Measurements from ENCODE around the gene HTR3D. TPM values are rescaled to one million over a fixed set of nuclear protein-coding genes. Genes with fewer than 3 reads are reported as not detected.

The HTR3D gene
- total and polyA plus RNA-seq, 2 of the 13 experiments (the other 11 are each of a cell fraction or from before 2014, with no cell fraction given): not detected

GRCh38 chr3:184062637-184063036 is 31.1 kb downstream of the HTR3D start (continued):
- no peak for TF ChIP-seq ZNF770 (CRISPR knock-in tag; IDR thresholded peaks at IDR 0.05)
- TF ChIP-seq ZIK1 (CRISPR knock-in tag; IDR thresholded peaks at IDR 0.05; ENCODE audit: borderline replicate concordance, low read depth): no peak
- TF ChIP-seq JUN (CRISPR knock-in tag; IDR thresholded peaks at IDR 0.05): no peak
- no peak for TF ChIP-seq MTERF4 (CRISPR knock-in tag; IDR thresholded peaks at IDR 0.05)
- TF ChIP-seq ZNF232 (CRISPR knock-in tag; IDR thresholded peaks at IDR 0.05; ENCODE audit: borderline replicate concordance): no peak
- no peak for TF ChIP-seq HNRNPL (IDR thresholded peaks at IDR 0.05; ENCODE audit: low read depth, low read length)
- no peak for TF ChIP-seq FOXO1 (CRISPR knock-in tag; IDR thresholded peaks at IDR 0.05)
- no peak for TF ChIP-seq ZNF83 (CRISPR knock-in tag; IDR thresholded peaks at IDR 0.05; ENCODE audit: borderline replicate concordance)
- TF ChIP-seq ZNF577 (CRISPR knock-in tag; IDR thresholded peaks at IDR 0.05; ENCODE audit: borderline replicate concordance, low read depth): no peak
- TF ChIP-seq PHF5A (CRISPR knock-in tag; IDR thresholded peaks at IDR 0.05; ENCODE audit: low read depth, unreplicated experiment): no peak
- TF ChIP-seq RFX3 (CRISPR knock-in tag; IDR thresholded peaks at IDR 0.05): no peak
- no peak for TF ChIP-seq RBM22 (optimal IDR thresholded peaks at IDR 0.05; ENCODE audit: low read length)

All from HepG2 (cell line).